Endothelial cell (in vitro differentiated cells): Measurements from ENCODE around the gene TMEM43. TPM values are rescaled to one million over a fixed set of nuclear protein-coding genes. Genes with fewer than 3 reads are reported as not detected.

Experiments
- DNase-seq: peaks from one replicate; pipeline ENCODE4 v3.0.0; 2021; ENCODE audit warnings: low spot score
- H3K27ac Mint-ChIP-seq: one replicate; pipeline ENCODE4 v1.8.0; 2021; ENCODE audit warnings: mixed read lengths, inconsistent platforms; ENCODE audit not compliant: unreplicated experiment
- H3K27me3 Mint-ChIP-seq: one replicate; pipeline ENCODE4 v1.8.0; 2021; ENCODE audit warnings: mild to moderate bottlenecking, moderate library complexity, mixed read lengths, inconsistent platforms; ENCODE audit not compliant: unreplicated experiment
- H3K36me3 Mint-ChIP-seq: one replicate; pipeline ENCODE4 v1.8.0; 2021; ENCODE audit warnings: mild to moderate bottlenecking, low read depth, mixed read lengths, inconsistent platforms; ENCODE audit not compliant: unreplicated experiment
- H3K4me1 Mint-ChIP-seq: one replicate; pipeline ENCODE4 v1.8.0; 2021; ENCODE audit warnings: mild to moderate bottlenecking, mixed read lengths, inconsistent platforms; ENCODE audit not compliant: unreplicated experiment
- H3K4me3 Mint-ChIP-seq: one replicate; pipeline ENCODE4 v1.8.0; 2021; ENCODE audit warnings: mild to moderate bottlenecking, mixed read lengths, inconsistent platforms; ENCODE audit not compliant: unreplicated experiment
- H3K9me3 Mint-ChIP-seq: one replicate; pipeline ENCODE4 v1.8.0; 2021; ENCODE audit warnings: mixed read lengths, inconsistent platforms; ENCODE audit not compliant: unreplicated experiment
- CTCF ChIP-seq: fragments of 200-600 bp; sonication (generic); IDR thresholded peaks from one replicate; pipeline ENCODE4 v1.5.0; 2021; ENCODE audit warnings: antibody characterized with exemption; ENCODE audit not compliant: unreplicated experiment
- total RNA-seq: library from RNA; stranded (reverse); fragmentation: NEBNext Ultra II Directional; extraction: Animal tissue kit (Norgen Biotek cat#: 25700); gene quantifications from one replicate; pipeline ENCODE4 v1.2.1, GENCODE V29; 2021; ENCODE audit not compliant: unreplicated experiment

The TMEM43 gene
- total RNA-seq, 1 donor from 2014 or later, result 31.9 TPM

GRCh38 chr3:14181253-14181652 lies 56.4 kb downstream of the TMEM43 start:
- Mint-ChIP-seq H3K36me3 (peaks cover 16% of the 10 kb centered on the region), H3K4me3 (no peak overlapping the region), H3K27me3 (peaks cover 12% of the 10 kb centered on the region), H3K4me1 (peaks cover 35% of the 10 kb centered on the region), H3K27ac (no peak overlapping the region), H3K9me3 (no peaks in the 10 kb centered on the region)
- TF ChIP-seq CTCF, result no peak
- DNase-seq, result no peak

DNA sequence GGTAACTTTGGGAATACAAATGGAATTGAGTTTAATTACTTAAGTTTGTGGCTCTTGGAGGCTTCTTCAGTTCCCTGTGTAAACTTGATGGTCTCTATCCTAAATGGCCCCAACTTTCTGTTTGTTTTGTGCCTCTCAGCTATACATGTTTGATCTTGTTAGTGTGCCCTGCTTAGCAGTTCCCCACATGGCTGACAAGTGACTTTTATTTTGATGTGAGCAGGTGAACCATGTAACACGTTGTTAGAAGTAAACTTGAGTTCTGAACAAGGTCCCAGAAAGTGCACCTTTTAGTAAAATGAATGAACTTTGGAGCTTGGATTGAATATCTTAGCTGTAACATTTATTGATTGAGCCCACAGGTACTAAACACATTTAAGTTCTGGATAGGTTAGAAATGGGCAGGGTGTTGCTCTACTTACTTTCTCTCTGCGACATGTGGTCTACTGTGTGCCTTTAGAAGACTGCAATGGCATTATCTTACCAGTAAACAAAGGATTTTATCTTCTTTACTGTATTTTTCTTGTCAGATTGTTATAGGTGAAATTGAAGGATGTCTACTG lies 58.2 kb downstream of the TMEM43 start:
- Mint-ChIP-seq H3K9me3 (no peaks in the 10 kb centered on the region), H3K27ac (no peak overlapping the region), H3K4me3 (peak overlapping the region; percentile 21), H3K27me3 (peaks cover 7% of the 10 kb centered on the region), H3K4me1 (peaks cover 22% of the 10 kb centered on the region), H3K36me3 (peaks cover 22% of the 10 kb centered on the region)
- DNase-seq, result no peak
- no peak for TF ChIP-seq CTCF

DNA sequence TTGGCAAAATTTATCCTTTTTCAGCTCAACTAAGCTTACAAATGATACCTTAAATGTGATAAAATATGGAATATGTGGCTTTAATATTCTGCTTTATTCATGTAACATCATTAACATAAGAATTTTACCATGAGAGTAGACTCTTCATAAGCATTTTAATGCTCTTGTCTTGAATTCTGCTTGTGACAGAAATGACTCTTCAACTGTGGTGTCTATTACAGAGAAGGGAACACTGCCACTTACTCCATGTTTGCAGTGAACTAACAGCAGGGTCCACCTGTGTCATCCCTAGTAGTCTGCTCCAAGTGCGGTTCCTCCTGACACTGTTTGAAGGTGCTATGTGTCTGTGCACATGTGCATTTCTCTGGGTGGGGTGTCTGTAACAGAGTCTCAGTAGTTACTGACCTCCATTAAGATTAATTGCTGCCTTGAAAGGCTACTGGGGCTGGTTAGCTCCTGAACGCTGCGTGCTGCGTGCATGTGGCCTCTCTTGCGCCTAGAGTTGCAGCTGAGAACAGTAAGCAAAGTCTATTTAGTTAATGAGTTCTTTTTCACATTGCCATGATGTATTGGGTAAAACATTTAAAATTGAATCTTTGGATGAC lies 62.1 kb downstream of the TMEM43 start:
- peaks cover 39% of the 10 kb centered on the region for H3K36me3 Mint-ChIP-seq
- no peak for DNase-seq
- H3K27me3 Mint-ChIP-seq, result no peaks in the 10 kb centered on the region
- no peaks in the 10 kb centered on the region for H3K9me3 Mint-ChIP-seq
- H3K4me3 Mint-ChIP-seq, result no peak overlapping the region
- H3K4me1 Mint-ChIP-seq, result peaks cover 8% of the 10 kb centered on the region
- TF ChIP-seq CTCF, result no peak
- no peak overlapping the region for H3K27ac Mint-ChIP-seq

DNA sequence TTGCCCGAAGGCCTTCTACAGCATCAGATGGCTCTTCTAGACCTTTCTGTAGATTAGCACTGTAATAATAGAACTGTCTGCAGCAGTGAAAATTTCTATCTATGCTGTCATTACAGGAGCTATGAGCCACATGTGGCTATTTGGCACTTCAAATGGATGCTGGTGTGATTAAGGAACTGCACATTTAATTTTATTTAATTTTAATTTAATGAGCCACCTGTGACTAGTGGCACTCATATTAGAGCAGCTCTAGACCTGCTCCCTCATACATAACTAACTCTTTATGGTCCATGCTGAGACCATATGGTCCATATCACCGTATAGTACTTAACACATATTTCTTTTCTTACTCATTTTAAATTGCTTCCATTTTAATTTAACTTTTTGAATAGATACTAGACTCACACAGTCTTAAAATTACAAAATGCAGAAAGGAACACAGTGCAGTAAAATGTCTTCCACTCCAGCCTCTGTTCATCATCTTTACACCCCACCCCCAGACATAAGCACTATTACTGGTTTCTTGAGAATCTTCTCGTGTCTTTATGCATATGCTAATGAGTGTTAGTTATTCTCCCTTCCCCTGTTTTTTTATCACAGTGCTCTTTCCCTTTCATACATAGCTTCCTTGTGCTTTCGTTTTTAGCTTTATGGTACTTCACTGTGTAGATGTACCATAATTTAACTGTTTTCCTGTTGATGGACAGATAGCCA lies 63.3 kb downstream of the TMEM43 start:
- Mint-ChIP-seq H3K4me3 (no peak overlapping the region), H3K4me1 (peaks cover 3% of the 10 kb centered on the region), H3K27me3 (no peaks in the 10 kb centered on the region), H3K9me3 (no peaks in the 10 kb centered on the region), H3K27ac (no peak overlapping the region), H3K36me3 (peaks cover 36% of the 10 kb centered on the region)
- DNase-seq, result no peak
- no peak for TF ChIP-seq CTCF

Other genes with a start within 250 kb of the TMEM43 start
- gene WNT7A, start 245.0 kb upstream of the TMEM43 start, total RNA-seq, result not detected
- 11.1 TPM for gene CHCHD4, start 182 bp upstream of the TMEM43 start, total RNA-seq
- 35.6 TPM for gene XPC, start 53.5 kb downstream of the TMEM43 start, total RNA-seq
- 14.7 TPM for gene LSM3, start 53.8 kb downstream of the TMEM43 start, total RNA-seq